Left lung (tissue), 10 donors: ENCODE results near the gene POU2F3. TPM values are rescaled to one million over a fixed set of nuclear protein-coding genes. Genes with fewer than 3 reads are reported as not detected.

Experiments
- ATAC-seq: fragments of 200-7000 bp; cut with Tn5 transposase; one replicate; pipeline ENCODE4 v1.9.1; 2020; ENCODE audit warnings: moderate library complexity
- DNase-seq, 4 donors: peaks; one replicate each; pipeline ENCODE4 v3.0.0-alpha.2; 2013 to 2020
- H3K27ac ChIP-seq, 2 donors: fragments of 200-600 bp; sonication (generic) in 1 of 2; one replicate each; pipeline versions ENCODE4 v1.5.0 to v1.8.0; 2020 to 2021
- H3K27me3 ChIP-seq, 2 donors: fragments of 200-600 bp; sonication (generic) in 1 of 2; one replicate each; pipeline versions ENCODE4 v1.5.0 to v1.8.0; 2020 to 2021
- H3K36me3 ChIP-seq, 2 donors: fragments of 200-600 bp; sonication (generic) in 1 of 2; one replicate each; pipeline versions ENCODE4 v1.5.0 to v1.8.0; 2020 to 2021
- H3K4me1 ChIP-seq, 2 donors: fragments of 200-600 bp; one replicate each; pipeline ENCODE4 v1.8.0; 2021
- H3K4me3 ChIP-seq, 2 donors: fragments of 200-600 bp; sonication (generic) in 1 of 2; one replicate each; pipeline versions ENCODE4 v1.5.0 to v1.8.0; 2020 to 2021; ENCODE audit warnings: mild to moderate bottlenecking in 1 of 2
- H3K9me3 ChIP-seq, 2 donors: fragments of 200-600 bp; sonication (generic) in 1 of 2; one replicate each; pipeline versions ENCODE4 v1.5.0 to v1.8.0; 2020 to 2021
- CTCF ChIP-seq, 2 donors: fragments of 200-600 bp; sonication (generic) in 1 of 2; IDR thresholded peaks; one replicate each; pipeline versions ENCODE4 v1.5.0 to v1.8.0; 2021; ENCODE audit warnings: antibody characterized with exemption in 2 of 2
- intact Hi-C, 2 donors: fragments of 100-400 bp; cut with DNase I; formaldehyde crosslinking; loops; one replicate each; pipeline versions ENCODE4 v1.11.2 to v1.14.2; 2022
- polyA plus RNA-seq, 6 donors: library from polyadenylated mRNA; unstranded; fragments of 120-200 nt; gene quantifications; one replicate each; pipeline ENCODE4 v1.2.1, GENCODE V29; 2013; ENCODE audit not compliant: insufficient read length in 6 of 6
- total RNA-seq, 2 donors: library from RNA; stranded (reverse); fragmentation: NEBNext Ultra II Directional; extraction: Animal tissue kit (Norgen Biotek cat#: 25700); gene quantifications; one replicate each; pipeline ENCODE4 v1.2.1, GENCODE V29; 2021
- donor health status: DM: no; HTN: yes; CAD: no.
- donor health status: DM: no; HTN: no; CAD: no.

POU2F3 gene
- total and polyA plus RNA-seq, 8 donors = 0.63 to 3.3 (median 1.1) TPM

- ATAC-seq (no peak), DNase-seq (no peak)
- intact Hi-C loops = no loop called here
- Histone ChIP-seq H3K4me3 (no peak overlapping the region), H3K27ac (no peak overlapping the region), H3K9me3 (no peaks in the 10 kb centered on the region), H3K4me1 (no peaks in the 10 kb centered on the region), H3K27me3 (peaks cover 0 to 33% of the 10 kb centered on the region in 2 donors), H3K36me3 (no peaks in the 10 kb centered on the region)
- no peak for TF ChIP-seq CTCF (IDR thresholded peaks at IDR 0.05)
These were observed 44.2 kb upstream of the POU2F3 start for GRCh38 chr11:120195601-120196320.

GRCh38 chr11:120196826-120197225 lies 43.1 kb upstream of the POU2F3 start:
- DNase-seq (no peak), ATAC-seq (no peak)
- H3K27ac ChIP-seq = no peak overlapping the region
- TF ChIP-seq CTCF (IDR thresholded peaks at IDR 0.05) = no peak
- H3K36me3 ChIP-seq = no peaks in the 10 kb centered on the region
- intact Hi-C loops = no loop called here
- H3K9me3 ChIP-seq = no peaks in the 10 kb centered on the region
- peaks cover 0 to 26% of the 10 kb centered on the region in 2 donors for H3K27me3 ChIP-seq
- no peak overlapping the region for H3K4me3 ChIP-seq
- no peaks in the 10 kb centered on the region for H3K4me1 ChIP-seq

- no peaks in the 10 kb centered on the region for H3K4me1 ChIP-seq
- DNase-seq (peak in 2 of 4 donors; percentile 58 to 76), ATAC-seq (peak; percentile 39)
- H3K27me3 ChIP-seq = peaks cover 0 to 26% of the 10 kb centered on the region in 2 donors
- no peak for TF ChIP-seq CTCF (IDR thresholded peaks at IDR 0.05)
- intact Hi-C loops = no loop called here
- no peak overlapping the region for H3K27ac ChIP-seq
- no peaks in the 10 kb centered on the region for H3K9me3 ChIP-seq
- no peaks in the 10 kb centered on the region for H3K36me3 ChIP-seq
- H3K4me3 ChIP-seq = no peak overlapping the region
These were observed 42.6 kb upstream of the POU2F3 start for GRCh38 chr11:120197251-120197891.

- Histone ChIP-seq H3K9me3 (no peaks in the 10 kb centered on the region), H3K36me3 (no peaks in the 10 kb centered on the region), H3K4me3 (no peak overlapping the region), H3K4me1 (no peaks in the 10 kb centered on the region), H3K27ac (no peak overlapping the region), H3K27me3 (peaks cover 0 to 26% of the 10 kb centered on the region in 2 donors)
- intact Hi-C loops = no loop called here
- no peak for DNase-seq
- ATAC-seq = no peak
- no peak for TF ChIP-seq CTCF (IDR thresholded peaks at IDR 0.05)
These were observed 42.0 kb upstream of the POU2F3 start for GRCh38 chr11:120197977-120198376.

- H3K4me3 ChIP-seq = no peak overlapping the region
- no peaks in the 10 kb centered on the region for H3K9me3 ChIP-seq
- DNase-seq (no peak), ATAC-seq (no peak)
- no peak overlapping the region for H3K27ac ChIP-seq
- intact Hi-C loops = no loop called here
- no peaks in the 10 kb centered on the region for H3K4me1 ChIP-seq
- TF ChIP-seq CTCF (IDR thresholded peaks at IDR 0.05) = no peak
- H3K36me3 ChIP-seq = no peaks in the 10 kb centered on the region
- H3K27me3 ChIP-seq = peaks cover 0 to 26% of the 10 kb centered on the region in 2 donors
These were observed 41.5 kb upstream of the POU2F3 start for GRCh38 chr11:120198403-120198786.
